Activated CD8-positive, alpha-beta memory T cell treated with anti-CD3 and anti-CD28 coated beads for 24 hours (primary cell): ENCODE results near the gene FAM237B.

Experiments used
- DNase-seq: peaks from one replicate; pipeline ENCODE4 v3.0.0-alpha.2; 2020

The FAM237B gene

DNA sequence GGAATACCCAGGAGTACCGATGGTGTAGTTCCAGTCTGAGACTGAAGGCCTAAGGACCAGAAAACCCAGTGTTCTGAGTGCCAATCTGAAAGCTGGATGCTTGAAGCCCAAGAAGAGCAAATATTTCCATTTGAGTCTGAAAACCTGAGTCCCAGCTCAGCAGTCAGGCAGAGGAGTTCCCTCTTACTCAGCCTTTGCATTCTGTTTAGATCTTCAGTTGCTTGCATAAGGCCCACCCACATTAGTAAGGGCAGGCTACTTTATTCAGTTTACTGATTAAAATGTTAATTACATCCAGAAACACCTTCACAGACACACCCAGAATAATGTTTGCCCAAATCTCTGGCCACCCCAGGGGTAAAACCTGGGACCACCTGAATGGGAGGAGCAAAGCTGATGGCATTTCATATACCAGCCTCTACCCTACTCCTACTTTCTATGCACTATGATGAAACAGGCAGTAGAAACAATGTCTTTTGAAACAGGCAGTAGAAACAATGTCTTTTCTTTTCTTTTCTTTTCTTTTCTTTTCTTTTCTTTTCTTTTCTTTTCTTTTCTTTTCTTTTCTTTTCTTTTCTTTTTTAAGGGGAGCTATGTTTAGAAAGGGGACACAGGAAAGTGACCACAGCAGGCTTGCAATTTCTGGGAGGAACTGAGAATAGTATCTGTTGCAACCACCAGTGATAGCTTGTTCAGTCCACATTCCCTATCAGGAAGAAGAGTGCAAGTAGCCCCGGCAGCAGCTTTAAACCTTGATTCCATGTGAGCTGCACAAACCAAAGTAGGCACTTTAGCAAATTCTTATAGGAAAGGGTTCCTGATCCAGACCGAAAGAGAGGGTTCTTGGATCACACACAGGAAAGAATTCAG lies 30.6 kb downstream of the FAM237B start:
- no peak for DNase-seq

GRCh38 chr7:90288154-90288553 lies 33.0 kb downstream of the FAM237B start:
- DNase-seq: no peak

- DNase-seq: no peak
Measured at GRCh38 chr7:90276033-90276728, 44.9 kb downstream of the FAM237B start.

DNA sequence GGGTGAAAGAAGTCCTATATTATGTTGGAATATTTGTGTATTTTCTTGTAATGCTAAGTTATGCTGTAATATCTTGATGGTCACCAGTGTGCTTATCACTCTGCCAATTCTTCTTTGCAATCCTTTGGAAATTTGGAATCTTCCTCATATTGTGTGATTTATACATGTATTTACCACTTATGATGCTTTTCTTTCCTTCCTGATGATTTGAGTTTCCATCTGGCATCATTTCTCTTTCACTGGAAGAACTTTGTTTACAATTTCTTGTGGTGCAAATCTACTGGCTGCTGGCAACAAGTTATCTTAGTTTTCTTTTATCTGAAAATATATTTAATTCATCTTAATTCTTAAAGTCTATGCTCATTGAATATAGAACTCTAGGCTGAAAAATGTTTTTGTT lies 46.9 kb downstream of the FAM237B start:
- DNase-seq: no peak

DNA sequence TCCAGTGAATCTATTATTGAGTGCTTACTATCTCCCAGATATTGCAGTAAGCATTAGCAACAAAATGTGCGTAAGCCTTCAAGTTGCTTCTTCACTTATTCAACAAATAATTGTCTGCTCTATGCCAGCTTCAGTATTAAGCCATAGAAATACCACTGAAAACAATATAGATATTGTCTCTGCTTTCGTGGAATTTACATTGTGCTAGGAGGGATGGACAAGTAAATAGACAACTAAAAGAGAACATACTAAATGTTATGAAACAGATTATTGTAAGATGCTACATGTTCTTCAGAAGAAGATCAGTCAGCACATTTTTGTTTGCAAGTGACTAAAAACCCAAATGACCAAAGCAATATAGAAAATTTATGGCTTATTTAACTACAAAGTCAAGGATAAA lies 48.9 kb downstream of the FAM237B start:
- DNase-seq: no peak

DNA sequence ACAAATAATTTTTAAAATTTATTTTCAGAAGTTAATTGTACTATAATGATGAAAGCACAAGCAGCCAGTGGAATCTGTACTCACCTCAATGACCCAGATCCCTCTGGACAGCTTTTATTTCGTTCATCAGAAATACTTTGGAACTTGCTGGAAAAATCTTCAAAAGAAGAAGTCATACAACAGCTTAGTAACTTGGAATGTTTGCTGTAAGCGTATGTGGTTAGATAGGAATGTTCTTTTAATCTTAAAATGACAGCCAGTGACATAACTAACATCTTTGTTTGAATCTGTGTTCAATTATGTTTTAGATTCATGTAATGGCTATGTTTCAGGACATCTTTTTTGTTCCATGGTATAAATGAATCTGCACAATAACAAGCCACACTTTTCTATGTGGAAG lies 49.4 kb downstream of the FAM237B start:
- no peak for DNase-seq

- DNase-seq: no peak
Measured at GRCh38 chr7:90270431-90271178, 50.5 kb downstream of the FAM237B start.

GRCh38 chr7:90269163-90269562 lies 51.9 kb downstream of the FAM237B start:
- no peak for DNase-seq

DNA sequence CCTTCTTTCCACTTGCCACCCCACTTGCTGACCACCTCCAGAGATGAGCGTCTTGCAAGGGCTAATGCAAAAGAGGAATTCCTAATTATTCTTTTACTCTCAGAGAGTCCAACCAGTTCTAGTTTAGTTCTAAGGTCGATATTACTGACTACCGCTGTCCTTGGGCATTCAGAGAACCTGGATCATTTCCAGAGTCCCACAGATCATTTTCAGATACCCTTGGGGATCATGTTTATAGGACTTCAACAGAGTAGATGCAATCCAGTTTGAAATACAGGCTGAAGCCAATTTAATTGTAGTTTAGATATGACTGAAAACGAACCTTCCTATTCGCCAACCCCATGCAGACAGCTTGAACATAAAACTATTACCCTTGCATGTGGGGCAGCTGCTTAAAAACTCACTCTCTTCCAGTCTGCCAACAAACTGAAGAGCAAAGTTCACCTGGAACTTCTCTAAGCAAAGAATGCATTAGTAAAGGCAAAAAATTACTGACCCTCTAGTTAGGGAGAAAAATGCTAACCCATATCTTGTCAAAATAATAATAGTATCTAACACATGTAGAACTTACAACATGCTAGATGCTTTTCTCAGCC lies 53.7 kb downstream of the FAM237B start:
- DNase-seq: no peak

- no peak for DNase-seq
Measured at GRCh38 chr7:90266808-90267207, 54.3 kb downstream of the FAM237B start.
